Activated T-helper 1 cell treated with anti-CD3 and anti-CD28 coated beads, Interleukin-12 subunit alpha, Interleukin-12 subunit beta, Interleukin-2, Interleukin-4 antibody, amounts not matched to agents 30 ng/mL and 10 ng/mL and 1 ng/mL, durations not matched to agents 14 hours and 24 hours and 36 hours (primary cell): ENCODE results near the gene STXBP3. TPM values are rescaled to one million over a fixed set of nuclear protein-coding genes. Genes with fewer than 3 reads are reported as not detected.
"Not testable (repeated sequence)": the region's sequence is repeated elsewhere in the genome, so short reads cannot be mapped to it uniquely, and the experiment has no call there.

Experiments used
- DNase-seq: peaks from one replicate; pipeline ENCODE4 v3.0.0; 2021; ENCODE audit warnings: low spot score
- H3K27ac Mint-ChIP-seq: one replicate; pipeline ENCODE4 v1.8.0; 2021; ENCODE audit warnings: mild to moderate bottlenecking, mixed read lengths
- H3K27me3 Mint-ChIP-seq: one replicate; pipeline ENCODE4 v1.8.0; 2022; ENCODE audit warnings: mild to moderate bottlenecking, moderate library complexity, mixed read lengths; ENCODE audit not compliant: insufficient read depth
- H3K36me3 Mint-ChIP-seq: one replicate; pipeline ENCODE4 v1.8.0; 2021; ENCODE audit warnings: low read depth, mixed read lengths
- H3K4me1 Mint-ChIP-seq: one replicate; pipeline ENCODE4 v1.8.0; 2021; ENCODE audit warnings: low read depth, mixed read lengths
- H3K4me3 Mint-ChIP-seq: one replicate; pipeline ENCODE4 v1.8.0; 2021; ENCODE audit warnings: mild to moderate bottlenecking, moderate library complexity, mixed read lengths
- H3K9me3 Mint-ChIP-seq: one replicate; pipeline ENCODE4 v1.8.0; 2021; ENCODE audit warnings: mixed read lengths
- intact Hi-C: fragments of 100-400 bp; cut with micrococcal nuclease; formaldehyde crosslinking; loops from one replicate; pipeline ENCODE4 v1.15.1; 2024
- total RNA-seq: library from RNA; stranded (reverse); gene quantifications from 2 replicates; pipeline ENCODE4 v1.2.3, GENCODE V29; 2022

The STXBP3 gene
- 39.6 and 42.4 TPM in 2 replicates for total RNA-seq

- H3K27ac Mint-ChIP-seq: peak within 1 kb of the TSS; percentile 100
- H3K4me1 Mint-ChIP-seq: peaks cover 35% of the 10 kb centered on the region
- H3K36me3 Mint-ChIP-seq: peaks cover 14% of the 10 kb centered on the region
- H3K9me3 Mint-ChIP-seq: no peaks in the 10 kb centered on the region
- intact Hi-C loops: loop anchor here (1.0 to 5.0 kb wide), 12 partner anchors 9 to 344 kb away; partner anchors contain the start of genes EEIG2, HENMT1, PRPF38B and TMEM167B
- H3K27me3 Mint-ChIP-seq: peaks cover 3% of the 10 kb centered on the region
- peak within 1 kb of the TSS; percentile 97 for H3K4me3 Mint-ChIP-seq
- DNase-seq: peak; percentile 98
Measured at GRCh38 chr1:108746382-108747170, at the start of gene STXBP3. Gene STXBP3 (plus strand): TSS chr1:108746674. CDS start chr1:108746738, 64 bp downstream.

DNA sequence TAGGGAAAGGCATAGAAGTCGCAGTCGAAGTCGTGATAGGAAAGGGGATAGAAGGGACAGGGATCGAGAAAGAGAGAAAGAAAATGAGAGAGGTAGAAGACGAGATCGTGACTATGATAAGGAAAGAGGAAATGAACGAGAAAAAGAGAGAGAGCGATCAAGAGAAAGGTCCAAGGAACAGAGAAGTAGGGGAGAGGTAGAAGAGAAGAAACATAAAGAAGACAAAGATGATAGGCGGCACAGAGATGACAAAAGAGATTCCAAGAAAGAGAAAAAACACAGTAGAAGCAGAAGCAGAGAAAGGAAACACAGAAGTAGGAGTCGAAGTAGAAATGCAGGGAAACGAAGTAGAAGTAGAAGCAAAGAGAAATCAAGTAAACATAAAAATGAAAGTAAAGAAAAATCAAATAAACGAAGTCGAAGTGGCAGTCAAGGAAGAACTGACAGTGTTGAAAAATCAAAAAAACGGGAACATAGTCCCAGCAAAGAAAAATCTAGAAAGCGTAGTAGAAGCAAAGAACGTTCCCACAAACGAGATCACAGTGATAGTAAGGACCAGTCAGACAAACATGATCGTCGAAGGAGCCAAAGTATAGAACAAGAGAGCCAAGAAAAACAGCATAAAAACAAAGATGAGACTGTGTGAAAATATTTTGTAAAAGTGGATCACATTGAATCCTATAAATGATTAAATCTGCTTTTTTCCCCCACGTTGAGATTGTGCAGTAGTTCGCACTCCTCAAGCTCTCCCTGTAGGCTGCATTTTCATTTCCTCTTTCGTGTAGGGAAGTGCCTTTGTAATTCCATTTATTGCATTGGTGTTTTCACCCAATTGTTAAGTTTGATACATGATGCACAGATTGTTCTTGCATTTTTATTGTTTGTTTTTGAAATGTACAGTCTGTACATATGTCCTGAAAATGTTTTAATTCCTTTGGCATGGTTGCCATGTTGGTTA lies 46.8 kb upstream of the STXBP3 start:
- Mint-ChIP-seq H3K27ac (peak overlapping the region; percentile 75), H3K4me1 (peaks cover 63% of the 10 kb centered on the region), H3K4me3 (peak overlapping the region; percentile 70), H3K27me3 (no peaks in the 10 kb centered on the region), H3K9me3 (no peaks in the 10 kb centered on the region), H3K36me3 (peaks cover 52% of the 10 kb centered on the region)
- DNase-seq: no peak
- intact Hi-C loops: no loop called here

DNA sequence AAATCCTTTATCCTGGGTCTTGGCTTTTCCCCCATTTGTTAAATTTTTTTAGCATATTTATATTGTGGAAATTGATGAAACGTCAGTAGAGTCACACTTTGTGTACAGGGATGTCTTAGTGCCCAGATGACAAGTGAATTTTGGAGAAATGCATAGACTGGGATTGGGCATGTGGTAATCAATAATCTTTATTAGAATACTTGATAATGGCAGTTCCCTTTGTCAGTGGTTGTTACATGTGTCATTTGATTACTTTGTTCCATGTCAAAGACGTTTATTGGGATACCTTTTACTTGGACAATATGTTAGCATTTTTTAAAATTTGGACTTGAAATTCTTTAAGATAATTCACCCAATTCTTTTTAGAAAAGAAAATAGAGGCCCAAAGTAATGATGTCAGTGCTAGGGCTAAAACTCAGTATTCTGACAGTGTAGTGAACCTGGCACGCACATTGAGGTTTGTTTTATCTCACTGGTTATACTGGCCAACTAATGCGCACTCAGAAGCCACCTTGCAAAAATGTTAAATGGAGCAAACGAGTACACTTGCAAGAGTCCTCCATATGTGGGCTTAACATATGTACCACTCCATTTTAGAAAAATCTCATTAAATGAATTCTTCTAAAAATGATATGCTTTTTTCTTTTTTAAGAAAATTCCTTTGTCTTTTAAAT lies 45.2 kb upstream of the STXBP3 start:
- Mint-ChIP-seq H3K4me3 (no peak overlapping the region), H3K36me3 (peaks cover 45% of the 10 kb centered on the region), H3K4me1 (peaks cover 59% of the 10 kb centered on the region), H3K9me3 (no peaks in the 10 kb centered on the region), H3K27me3 (no peaks in the 10 kb centered on the region), H3K27ac (no peak overlapping the region)
- DNase-seq: no peak
- intact Hi-C loops: no loop called here

- H3K4me3 Mint-ChIP-seq, DNase-seq, H3K27me3 Mint-ChIP-seq, intact Hi-C loops, H3K9me3 Mint-ChIP-seq, H3K27ac Mint-ChIP-seq: not testable (repeated sequence)
- peaks cover 52% of the 10 kb centered on the region for H3K4me1 Mint-ChIP-seq
- peaks cover 43% of the 10 kb centered on the region for H3K36me3 Mint-ChIP-seq
Measured at GRCh38 chr1:108702109-108702508, 44.4 kb upstream of the STXBP3 start.

DNA sequence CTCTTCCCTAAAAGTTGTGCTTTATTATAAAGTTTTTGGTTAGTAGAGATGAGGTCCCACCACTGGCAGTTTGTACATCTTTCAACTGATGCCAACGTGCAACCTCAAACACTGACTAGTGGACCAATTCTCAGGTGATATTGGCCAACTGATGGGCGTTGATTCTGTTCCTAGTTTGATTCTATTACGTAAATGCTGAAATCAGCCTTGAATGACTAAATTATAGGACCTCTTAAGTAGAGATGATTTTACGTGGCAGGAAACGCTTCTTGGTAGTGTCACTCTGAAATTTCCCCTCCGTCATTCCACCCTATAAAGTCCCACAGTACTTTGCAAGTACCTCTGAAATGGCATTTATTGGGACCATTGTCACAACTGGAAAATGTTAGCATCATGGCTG lies 42.5 kb upstream of the STXBP3 start:
- peaks cover 42% of the 10 kb centered on the region for H3K4me1 Mint-ChIP-seq
- peak overlapping the region; percentile 90 for H3K27ac Mint-ChIP-seq
- DNase-seq: peak; percentile 20
- no peaks in the 10 kb centered on the region for H3K9me3 Mint-ChIP-seq
- no peak overlapping the region for H3K4me3 Mint-ChIP-seq
- H3K36me3 Mint-ChIP-seq: peaks cover 29% of the 10 kb centered on the region
- intact Hi-C loops: loop anchor here (1.0 to 2.0 kb wide), 2 partner anchors 11 to 43 kb away; partner anchors contain the start of gene STXBP3
- H3K27me3 Mint-ChIP-seq: no peaks in the 10 kb centered on the region

GRCh38 chr1:108704496-108704895 lies 42.0 kb upstream of the STXBP3 start:
- DNase-seq: no peak
- intact Hi-C loops: loop anchor here (2.0 kb wide), 1 partner anchor 42 kb away; the partner anchor contains the start of gene STXBP3
- H3K4me1 Mint-ChIP-seq: peaks cover 42% of the 10 kb centered on the region
- H3K36me3 Mint-ChIP-seq: peaks cover 23% of the 10 kb centered on the region
- H3K27me3 Mint-ChIP-seq: no peaks in the 10 kb centered on the region
- no peaks in the 10 kb centered on the region for H3K9me3 Mint-ChIP-seq
- H3K27ac Mint-ChIP-seq: peak overlapping the region; percentile 90
- H3K4me3 Mint-ChIP-seq: no peak overlapping the region

GRCh38 chr1:108706643-108707042 lies 39.8 kb upstream of the STXBP3 start:
- no peak overlapping the region for H3K27ac Mint-ChIP-seq
- peaks cover 5% of the 10 kb centered on the region for H3K27me3 Mint-ChIP-seq
- H3K36me3 Mint-ChIP-seq: peaks cover 11% of the 10 kb centered on the region
- no peak overlapping the region for H3K4me3 Mint-ChIP-seq
- H3K9me3 Mint-ChIP-seq: no peaks in the 10 kb centered on the region
- no peak for DNase-seq
- intact Hi-C loops: loop anchor here (5.0 kb wide), 1 partner anchor 194 kb away; no protein-coding TSS in a partner anchor
- peaks cover 39% of the 10 kb centered on the region for H3K4me1 Mint-ChIP-seq

- intact Hi-C loops: loop anchor here (5.0 kb wide), 1 partner anchor 197 kb away; no protein-coding TSS in a partner anchor
- Mint-ChIP-seq H3K27me3 (peaks cover 11% of the 10 kb centered on the region), H3K27ac (no peak overlapping the region)
Measured at GRCh38 chr1:108708691-108709660, 37.5 kb upstream of the STXBP3 start.

GRCh38 chr1:108712606-108713150 lies 33.8 kb upstream of the STXBP3 start, which contains the start of gene FNDC7:
Gene FNDC7 (plus strand): TSS chr1:108712908. CDS start chr1:108712934, 26 bp downstream.
- no peaks in the 10 kb centered on the region for H3K36me3 Mint-ChIP-seq
- no peak within 1 kb of the TSS for H3K27ac Mint-ChIP-seq
- peaks cover 11% of the 10 kb centered on the region for H3K27me3 Mint-ChIP-seq
- H3K4me1 Mint-ChIP-seq: peaks cover 17% of the 10 kb centered on the region
- intact Hi-C loops: no loop called here
- H3K9me3 Mint-ChIP-seq: no peaks in the 10 kb centered on the region
- H3K4me3 Mint-ChIP-seq: no peak within 1 kb of the TSS
- no peak for DNase-seq

More at GRCh38 chr1:108708691-108709660, 37.5 kb upstream of the STXBP3 start:
- Mint-ChIP-seq H3K9me3 (no peaks in the 10 kb centered on the region), H3K4me3 (no peak overlapping the region), H3K4me1 (peaks cover 32% of the 10 kb centered on the region), H3K36me3 (no peaks in the 10 kb centered on the region)
- DNase-seq: peak; percentile 40

DNA sequence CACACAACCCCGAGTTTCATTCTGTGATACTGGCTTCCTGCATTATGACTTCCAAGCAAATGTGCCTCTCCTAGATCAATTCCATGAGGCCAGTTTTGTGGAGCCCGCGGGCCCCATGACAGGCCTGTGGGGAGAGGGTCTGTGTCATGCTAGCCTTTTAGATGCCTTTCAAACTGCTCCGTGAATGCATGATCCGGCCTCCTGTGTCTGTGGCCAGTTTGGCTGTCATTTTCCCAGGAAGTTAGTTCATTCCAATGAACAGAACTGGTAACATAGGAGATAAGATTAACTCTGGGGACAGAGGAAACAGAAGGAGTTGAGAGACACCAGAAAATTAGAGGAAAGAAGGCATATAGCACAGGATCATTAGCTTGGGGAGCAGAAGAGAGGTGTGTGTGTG lies 30.5 kb upstream of the STXBP3 start:
- H3K36me3 Mint-ChIP-seq: no peaks in the 10 kb centered on the region
- DNase-seq: no peak
- no peak overlapping the region for H3K27ac Mint-ChIP-seq
- no peak overlapping the region for H3K4me3 Mint-ChIP-seq
- intact Hi-C loops: no loop called here
- no peaks in the 10 kb centered on the region for H3K4me1 Mint-ChIP-seq
- H3K9me3 Mint-ChIP-seq: no peaks in the 10 kb centered on the region
- H3K27me3 Mint-ChIP-seq: peaks cover 11% of the 10 kb centered on the region
